KOPT-K1 (cell line): Measurements from ENCODE around the gene MRPL18.

Experiments used
- H3K27ac ChIP-seq: fragments of 200-600 bp; sonication (generic); 2 replicates; pipeline ENCODE4 v1.5.1; 2016; ENCODE audit warnings: antibody characterized with exemption, mild to moderate bottlenecking, low read depth, low read length; ENCODE audit not compliant: poor library complexity, severe bottlenecking
- H3K36me3 ChIP-seq: fragments of 200-600 bp; sonication (generic); 2 replicates; pipeline ENCODE4 v1.5.1; 2017; ENCODE audit warnings: antibody characterized with exemption, mild to moderate bottlenecking, low read length, moderate library complexity; ENCODE audit not compliant: insufficient read depth
- H3K9me3 ChIP-seq: fragments of 200-600 bp; sonication (generic); 2 replicates; pipeline ENCODE4 v1.5.1; 2017; ENCODE audit warnings: antibody characterized with exemption, low read length, mild to moderate bottlenecking; ENCODE audit not compliant: insufficient read depth, poor library complexity, severe bottlenecking

Gene MRPL18

DNA sequence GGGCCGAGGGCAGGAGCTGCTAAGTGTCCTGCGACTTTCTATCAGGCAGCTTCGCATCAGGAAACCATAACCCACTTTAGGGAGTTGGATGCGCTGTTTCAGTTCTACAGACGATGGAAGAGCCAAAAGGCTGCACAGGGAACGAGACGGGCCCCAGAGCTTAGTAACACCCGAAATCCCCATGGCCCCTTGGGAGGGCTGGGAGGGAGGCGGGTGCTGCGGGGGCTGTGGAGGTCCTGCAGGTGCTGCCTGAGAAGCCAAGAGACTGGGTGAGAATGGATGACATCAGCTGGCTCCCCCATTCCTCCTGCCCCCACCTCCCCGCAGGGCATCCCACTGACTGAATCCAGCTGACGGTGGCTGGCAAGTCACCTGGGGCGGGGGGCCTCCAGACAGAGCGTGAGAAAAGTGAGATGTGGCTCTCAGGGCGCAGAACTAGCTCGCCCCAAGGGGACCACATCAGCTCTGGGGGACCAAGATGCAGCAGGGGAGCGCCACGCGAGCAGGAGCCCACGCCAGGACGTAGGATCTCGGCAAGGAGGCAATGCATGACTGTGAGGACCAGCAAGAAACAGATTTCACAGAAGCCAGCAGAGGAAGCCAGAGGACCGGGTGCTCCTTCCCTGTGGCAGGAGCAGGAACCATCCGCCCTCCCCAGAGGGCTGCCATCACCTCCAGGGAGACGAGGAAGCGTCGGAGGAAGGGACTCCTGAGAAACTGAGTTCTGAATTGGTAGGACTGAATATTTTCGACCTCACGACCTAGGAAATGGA lies 46.6 kb downstream of the MRPL18 start:
- Histone ChIP-seq H3K36me3 (no peaks in the 10 kb centered on the region), H3K9me3 (no peaks in the 10 kb centered on the region), H3K27ac (no peak overlapping the region)

GRCh38 chr6:159837511-159837910 lies 47.2 kb downstream of the MRPL18 start:
- Histone ChIP-seq H3K27ac (no peak overlapping the region), H3K36me3 (no peaks in the 10 kb centered on the region), H3K9me3 (no peaks in the 10 kb centered on the region)

DNA sequence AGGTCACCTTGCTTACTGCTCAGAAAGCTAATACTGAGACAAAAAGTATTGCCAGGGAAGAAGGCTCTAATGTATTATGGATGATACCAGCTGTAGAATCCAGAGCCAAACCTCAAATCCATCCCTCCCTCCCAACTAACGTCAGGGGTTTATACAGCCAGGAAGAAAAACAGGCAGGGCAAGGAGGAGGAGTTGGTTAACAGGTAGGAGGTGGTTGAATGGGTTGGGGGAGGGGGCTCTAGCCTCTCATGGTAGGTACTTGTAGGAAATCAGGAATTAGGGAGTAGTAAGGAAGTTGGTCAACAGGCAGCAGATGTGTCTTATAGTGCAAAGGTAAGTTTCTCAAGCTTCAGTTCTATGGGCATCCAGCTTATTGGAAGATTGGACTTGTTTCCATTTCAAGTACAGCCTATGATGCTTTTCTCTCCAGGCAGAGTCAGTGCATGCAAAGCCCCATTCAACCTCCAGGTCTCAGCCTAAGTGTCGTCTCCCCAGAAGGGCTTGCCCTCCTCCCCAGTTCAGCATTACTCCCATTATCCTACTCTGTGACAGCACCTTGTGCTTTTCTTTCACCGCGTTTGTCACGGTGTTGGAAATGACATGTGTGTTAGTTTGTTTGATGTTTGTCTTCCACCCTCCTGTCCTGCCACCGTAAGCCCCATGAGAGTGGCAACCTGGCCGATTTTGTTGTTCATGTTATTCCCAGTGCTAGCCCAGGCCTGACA lies 47.9 kb downstream of the MRPL18 start:
- Histone ChIP-seq H3K36me3 (no peaks in the 10 kb centered on the region), H3K9me3 (no peaks in the 10 kb centered on the region), H3K27ac (no peak overlapping the region)

DNA sequence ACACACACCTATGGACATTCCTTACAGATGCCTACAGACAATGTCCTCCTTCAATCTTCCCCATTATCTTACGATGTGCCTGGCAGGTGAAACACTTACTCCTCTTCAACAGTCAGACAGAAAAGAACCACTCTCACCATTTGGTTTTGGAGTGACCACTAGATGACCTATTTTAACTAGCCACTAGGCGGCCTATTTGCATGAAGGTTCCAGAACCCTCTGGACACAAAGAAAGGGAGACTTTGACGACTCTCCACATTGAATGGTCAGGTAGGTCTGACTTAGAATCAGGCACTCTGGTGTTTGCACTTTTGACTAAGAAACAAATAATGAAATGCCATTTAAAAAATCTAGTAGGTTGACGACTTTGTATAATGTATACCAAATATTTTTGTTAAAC lies 51.8 kb downstream of the MRPL18 start:
- Histone ChIP-seq H3K9me3 (no peaks in the 10 kb centered on the region), H3K36me3 (no peaks in the 10 kb centered on the region), H3K27ac (no peak overlapping the region)

DNA sequence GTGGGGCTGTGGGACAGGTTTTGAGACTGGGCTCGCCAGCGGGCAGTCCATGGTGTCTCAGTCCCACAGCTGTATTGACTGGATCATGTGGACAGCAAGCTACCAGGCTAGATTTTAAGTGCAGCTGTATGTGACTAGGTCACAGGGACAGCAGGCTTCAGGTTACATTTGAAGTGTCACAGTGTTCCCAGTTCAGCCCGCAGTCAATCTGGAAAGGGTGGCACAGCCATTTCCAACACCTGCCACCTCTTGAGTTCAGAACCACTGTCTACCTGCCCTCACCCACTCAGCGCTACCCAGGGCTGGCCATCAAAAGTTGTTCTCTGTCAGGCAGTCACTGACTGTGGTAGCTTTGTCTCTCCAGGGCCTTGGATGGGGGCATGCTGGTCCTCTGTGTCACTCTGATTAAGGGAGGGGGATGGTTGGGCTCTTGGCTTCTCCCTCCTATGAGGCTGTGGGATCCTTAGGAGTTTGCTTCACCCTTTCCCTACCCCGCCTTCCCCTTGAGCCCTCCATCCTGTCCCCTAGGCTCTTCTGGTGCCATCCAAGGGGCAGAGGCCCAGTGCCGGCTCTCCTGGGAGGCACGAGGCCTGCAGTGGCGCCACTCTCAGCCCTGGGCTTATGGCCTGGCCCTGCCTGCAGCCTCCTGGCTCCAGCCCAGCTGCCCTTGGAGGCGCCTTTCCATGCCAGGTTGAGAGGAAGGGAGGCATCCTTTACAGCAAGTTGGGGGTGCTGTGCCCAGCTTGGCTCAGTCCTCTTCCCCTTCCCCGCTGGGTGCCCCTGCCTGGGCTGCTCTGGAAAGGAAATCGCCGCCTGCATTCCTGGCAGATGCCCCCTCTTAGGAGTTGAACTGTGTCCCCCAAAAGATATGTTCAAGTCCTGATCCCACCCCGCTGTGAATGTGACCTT lies 54.7 kb downstream of the MRPL18 start:
- H3K27ac ChIP-seq, result peak overlapping the region; percentile 60
- no peaks in the 10 kb centered on the region for H3K36me3 ChIP-seq
- H3K9me3 ChIP-seq, result peaks cover 19% of the 10 kb centered on the region
